RWPE1 (cell line): ENCODE data around the gene EIF4ENIF1.

Source experiments
- CTCF ChIA-PET: fragments of 350-600 bp; sonication (Branson Sonifier 250); formaldehyde crosslinking; extraction: SDS; loops from one replicate; lab custom pipeline; 2021; lab: Yijun Ruan, JAX
- POLR2A ChIA-PET: fragments of 400-600 bp; formaldehyde crosslinking; extraction: SDS; loops from one replicate; lab custom pipeline; 2020; ENCODE audit warnings: antibody characterized with exemption; ENCODE audit not compliant: low non-redundant PET; lab: Yijun Ruan, JAX
- DNase-seq: peaks from one replicate; pipeline ENCODE4 v3.0.0; 2012; ENCODE audit warnings: low spot score
- H3K27ac ChIP-seq: fragments of 450-650 bp; 2 replicates; pipeline ENCODE4 v1.5.1; 2017
- CTCF ChIP-seq: fragments of 450-650 bp; conservative IDR thresholded peaks from 2 replicates; pipeline ENCODE4 v1.5.1; 2017; ENCODE audit warnings: low read depth, mild to moderate bottlenecking

EIF4ENIF1 gene

DNA sequence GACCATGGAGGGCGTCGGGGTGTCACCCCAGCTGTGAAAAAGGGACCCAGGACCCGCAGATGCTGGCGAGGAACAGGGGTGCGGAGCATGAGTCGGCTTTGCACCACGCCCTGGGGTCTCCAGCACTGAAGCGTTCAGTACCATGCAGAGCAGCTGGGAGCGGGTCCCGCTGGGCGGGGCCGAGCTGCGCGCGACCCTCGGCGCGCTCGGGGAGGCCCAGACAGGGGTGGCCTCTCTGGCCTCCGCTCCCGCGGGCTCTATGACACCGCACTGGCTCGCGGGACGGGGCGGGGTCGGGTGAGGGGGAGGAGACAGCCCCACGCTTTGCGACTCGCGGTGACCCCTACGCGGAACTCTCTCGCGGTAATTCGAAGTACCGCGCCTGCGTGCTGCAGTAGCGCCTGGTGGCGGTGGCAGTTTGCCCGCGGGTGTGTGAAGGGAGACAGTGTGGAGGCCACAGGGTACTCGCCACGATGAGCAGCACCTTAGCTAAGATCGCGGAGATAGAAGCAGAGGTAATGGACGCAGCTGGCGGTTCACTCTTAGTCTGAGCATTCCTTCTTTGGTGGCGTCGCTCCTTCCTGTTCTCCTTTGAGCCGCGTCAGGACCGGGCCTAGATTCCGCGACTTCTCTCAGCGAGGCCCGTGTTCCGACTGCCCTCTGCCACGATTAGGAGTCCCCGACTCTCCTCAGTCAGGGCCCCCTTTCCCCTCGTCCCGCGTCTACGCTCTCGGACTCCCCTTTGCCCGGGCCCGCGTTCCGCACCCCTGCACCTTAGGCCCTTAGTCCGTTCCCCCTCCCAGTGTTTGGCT lies 90.2 kb downstream of the EIF4ENIF1 start, which contains the start of gene DRG1:
TSS of gene DRG1 (plus strand) at position 394 of the 812 bp plus-strand sequence. CDS start at position 474, 80 bp downstream.
- H3K27ac ChIP-seq, result peak within 1 kb of the TSS; percentile 82
- ChIA-PET CTCF (no interaction called here), POLR2A (no interaction called here)
- TF ChIP-seq CTCF, result no peak
- peak; percentile 94 for DNase-seq

DNA sequence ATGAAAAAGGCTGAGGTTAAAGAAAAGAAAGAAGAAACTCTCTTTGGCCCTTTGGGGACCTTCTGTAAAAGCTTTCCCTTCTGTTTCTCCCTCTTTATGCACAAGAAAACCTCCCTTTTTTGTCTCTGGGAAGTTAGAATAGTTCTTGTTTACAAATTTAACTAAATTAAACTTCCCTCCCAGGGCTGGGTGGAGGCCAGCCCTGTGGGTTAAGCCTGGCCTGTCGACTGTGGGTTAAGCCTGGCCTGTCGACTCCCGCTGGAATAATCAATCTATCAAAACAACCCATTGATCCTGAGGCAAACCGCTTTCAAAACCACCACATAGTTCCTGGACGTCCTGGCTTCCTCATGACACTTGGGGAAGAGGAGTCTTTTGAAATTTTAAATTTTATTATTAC lies 91.4 kb downstream of the EIF4ENIF1 start:
- CTCF ChIA-PET, result no interaction called here
- H3K27ac ChIP-seq, result no peak overlapping the region
- TF ChIP-seq CTCF, result no peak
- DNase-seq, result no peak
- POLR2A ChIA-PET, result no interaction called here

DNA sequence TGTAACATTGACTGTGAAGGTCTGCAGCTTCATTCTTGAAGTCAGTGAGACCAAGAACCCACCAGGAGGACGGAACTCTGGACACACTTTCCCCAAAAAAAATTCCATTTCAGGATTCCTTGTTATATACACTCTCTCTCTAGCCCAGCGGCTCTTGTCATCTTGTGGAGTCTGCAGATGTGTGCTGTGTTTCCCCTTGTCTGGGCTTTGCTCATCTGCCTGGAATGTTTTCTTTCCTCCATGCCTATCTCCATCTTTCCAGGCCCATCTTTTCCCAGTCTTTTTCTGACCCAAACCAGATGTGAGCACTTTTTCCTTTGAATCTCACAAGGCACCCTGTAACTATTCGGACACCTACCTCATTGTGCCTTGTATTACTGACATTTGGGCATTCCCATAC lies 95.3 kb downstream of the EIF4ENIF1 start:
- ChIA-PET CTCF (no interaction called here), POLR2A (no interaction called here)
- no peak for TF ChIP-seq CTCF
- H3K27ac ChIP-seq, result no peak overlapping the region
- no peak for DNase-seq

GRCh38 chr22:31393893-31394292 lies 95.7 kb downstream of the EIF4ENIF1 start:
- no peak for TF ChIP-seq CTCF
- no peak overlapping the region for H3K27ac ChIP-seq
- CTCF ChIA-PET, result no interaction called here
- POLR2A ChIA-PET, result no interaction called here
- DNase-seq, result no peak
